Kidney capillary endothelial cell (primary cell): ENCODE measurements around the gene DGKD.

Source experiments
- DNase-seq: peaks from one replicate; pipeline ENCODE4 v3.0.0-alpha.2; 2018; ENCODE audit warnings: low spot score

DGKD gene

DNA sequence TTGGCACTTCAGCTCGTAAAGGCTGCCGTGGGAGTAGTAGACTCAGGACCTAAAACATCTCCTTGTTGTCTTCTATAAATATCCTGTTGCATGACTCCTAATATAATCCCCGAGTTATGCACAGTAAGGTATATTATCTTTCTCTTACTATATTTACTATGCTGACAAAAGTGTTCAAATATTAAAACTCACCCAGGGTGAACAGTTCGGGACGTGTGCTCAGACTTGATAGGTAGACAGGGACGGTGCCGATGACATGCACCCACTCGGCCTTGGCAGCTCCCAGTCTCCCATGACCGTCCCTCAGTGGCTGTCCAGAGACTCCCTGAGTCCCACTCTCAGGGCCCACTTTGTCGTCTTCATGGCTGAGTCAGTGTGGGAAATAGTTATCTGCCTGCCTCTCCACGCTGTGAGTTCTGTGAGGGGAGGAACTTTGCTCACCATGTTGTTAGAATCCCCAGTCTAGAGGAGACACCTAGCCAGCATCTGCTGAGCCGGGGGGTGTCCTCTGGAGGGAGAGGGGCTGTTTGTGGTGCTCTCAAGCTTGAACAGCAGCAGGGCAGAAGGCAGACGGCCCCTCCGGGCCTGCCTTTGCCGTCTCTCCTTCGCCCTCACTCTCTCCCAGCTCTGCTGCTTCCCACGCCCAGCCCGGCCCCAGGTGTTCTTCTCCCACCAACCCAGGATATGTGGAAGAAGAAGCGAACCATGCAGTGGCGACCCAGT lies 75.0 kb downstream of the DGKD start:
- DNase-seq: no peak

DNA sequence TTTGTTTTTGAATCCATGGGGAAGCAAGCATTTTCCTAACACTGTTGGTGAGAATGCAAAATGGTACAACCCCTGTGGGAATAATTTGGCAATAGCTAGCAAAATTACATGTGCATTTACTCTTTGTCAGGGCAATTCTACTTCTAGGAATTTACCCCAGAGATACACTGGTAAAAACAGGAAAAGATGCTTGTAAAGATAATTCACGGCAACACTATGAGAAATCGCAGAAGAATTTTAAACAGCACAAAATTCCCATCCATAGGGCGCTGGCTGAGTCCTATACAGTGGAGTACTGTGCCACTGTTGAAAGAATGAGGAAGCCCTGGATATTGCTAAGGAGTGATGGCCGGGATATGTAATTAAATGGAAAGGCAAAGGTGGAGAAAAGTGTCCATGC lies 75.8 kb downstream of the DGKD start:
- DNase-seq: no peak

DNA sequence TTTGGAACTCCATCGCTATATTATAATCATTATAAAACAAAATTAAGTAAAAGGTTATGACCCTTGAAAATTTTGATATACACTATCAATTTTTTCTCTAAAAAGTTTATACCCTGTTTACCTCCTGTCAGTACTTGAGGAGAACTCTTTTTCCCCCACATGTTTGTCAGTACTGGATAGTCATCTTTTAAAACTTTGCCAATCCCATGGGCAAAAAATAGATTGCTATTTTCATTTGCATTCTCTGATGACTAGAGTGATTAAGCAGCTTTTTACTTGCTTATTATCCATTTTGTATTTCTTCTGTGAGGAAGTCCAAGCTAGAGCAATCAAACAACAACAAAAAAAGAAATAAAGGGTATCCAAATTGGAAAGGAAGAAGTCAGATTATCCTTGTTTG lies 76.4 kb downstream of the DGKD start:
- DNase-seq: no peak

DNA sequence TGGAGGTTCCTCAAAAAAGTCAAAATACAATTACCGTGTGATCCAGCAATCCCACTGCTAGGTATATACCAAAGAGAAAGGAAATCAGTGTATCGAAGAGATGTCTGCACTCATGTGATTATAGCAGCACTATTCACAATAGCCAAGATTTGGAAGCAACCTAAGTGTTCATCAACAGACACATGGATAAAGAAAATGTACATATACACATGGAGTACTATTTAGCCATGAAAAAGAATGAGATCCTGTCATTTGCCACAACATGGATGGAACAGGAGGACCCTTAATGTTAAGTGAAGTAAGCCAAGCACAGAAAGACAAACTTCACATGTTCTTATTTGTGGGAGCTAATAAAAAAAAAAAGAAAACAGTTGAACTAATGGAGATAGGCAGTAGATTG lies 78.7 kb downstream of the DGKD start:
- no peak for DNase-seq

DNA sequence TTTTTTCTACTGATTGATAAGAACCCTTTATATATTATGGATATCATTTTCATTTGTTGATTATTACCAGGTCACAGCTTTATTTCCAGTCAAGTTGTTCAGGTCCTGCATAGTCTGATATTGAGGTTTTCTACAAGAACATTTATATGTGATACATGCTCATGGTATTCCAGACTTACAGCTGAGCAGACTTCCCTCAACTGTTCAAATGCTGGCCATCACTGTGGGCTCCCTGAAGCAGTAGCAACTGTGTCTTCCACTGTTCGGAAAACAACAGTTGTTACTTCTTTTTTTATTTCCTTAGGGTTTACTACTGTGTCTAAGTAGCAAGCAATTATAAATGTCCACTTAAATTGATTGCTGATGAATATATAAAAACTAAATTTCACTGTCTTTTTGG lies 79.5 kb downstream of the DGKD start:
- DNase-seq: no peak

DNA sequence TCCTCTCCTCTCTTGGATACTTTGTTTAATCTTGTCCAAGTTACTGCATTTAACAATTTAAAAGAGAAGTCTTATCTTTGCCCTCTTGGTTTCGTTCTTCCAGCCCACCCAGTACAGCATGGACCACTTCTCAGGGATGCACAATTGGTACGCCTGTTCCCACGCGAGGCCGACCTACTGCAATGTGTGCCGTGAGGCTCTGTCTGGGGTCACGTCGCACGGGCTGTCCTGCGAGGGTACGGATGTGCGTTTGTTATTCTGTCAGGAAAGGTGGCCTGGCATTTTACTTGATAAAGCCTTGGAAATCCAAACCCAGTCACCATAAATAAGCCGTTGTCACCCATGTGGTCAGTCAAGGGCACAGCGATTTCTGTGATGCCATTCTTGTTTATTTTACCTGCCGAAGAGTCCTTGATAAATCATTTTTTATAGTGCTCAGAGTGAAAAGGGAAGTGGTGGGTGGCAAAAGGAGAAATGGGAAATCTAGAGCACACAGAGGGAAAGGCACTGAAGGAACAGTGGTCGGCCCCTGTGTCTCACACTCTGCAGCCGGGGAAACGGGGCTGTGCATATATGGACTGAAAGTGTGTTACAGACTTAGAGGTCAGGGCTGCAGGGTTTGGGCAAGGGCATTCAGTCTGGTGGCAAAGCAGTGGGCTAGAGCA lies 80.5 kb downstream of the DGKD start:
- no peak for DNase-seq

DNA sequence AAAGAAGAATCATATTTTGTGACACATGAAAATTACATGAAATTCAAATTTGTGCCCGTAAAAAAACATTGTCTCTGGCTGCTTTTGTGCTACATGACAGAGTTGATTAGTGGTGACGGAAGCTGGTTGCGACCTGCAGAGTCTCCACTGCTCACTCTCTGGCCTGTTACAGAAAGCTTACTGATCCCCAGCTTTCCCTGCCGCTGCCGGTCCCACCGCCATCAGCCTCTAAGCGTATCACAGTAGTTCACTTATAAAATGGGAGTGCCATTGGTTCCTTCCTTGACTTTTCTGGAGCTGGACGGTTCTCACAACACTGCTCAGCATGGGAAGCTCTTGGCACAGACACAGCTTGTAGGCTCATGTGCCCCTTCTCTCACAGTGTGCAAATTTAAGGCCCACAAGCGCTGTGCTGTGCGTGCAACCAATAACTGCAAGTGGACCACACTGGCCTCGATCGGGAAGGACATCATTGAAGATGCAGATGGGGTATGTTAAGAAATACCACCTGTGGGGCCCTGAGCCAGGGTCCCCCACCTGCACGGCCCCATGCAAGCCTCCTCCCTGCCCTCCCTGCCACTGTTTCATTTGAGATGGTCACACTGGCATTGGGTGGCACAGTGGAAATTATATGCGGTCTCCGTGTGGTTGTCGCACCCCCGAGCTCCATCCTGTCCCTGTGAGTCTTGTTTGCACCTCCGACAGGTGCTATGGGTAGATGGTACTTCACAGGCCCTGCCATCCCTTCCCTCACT lies 81.3 kb downstream of the DGKD start:
- DNase-seq: no peak

DNA sequence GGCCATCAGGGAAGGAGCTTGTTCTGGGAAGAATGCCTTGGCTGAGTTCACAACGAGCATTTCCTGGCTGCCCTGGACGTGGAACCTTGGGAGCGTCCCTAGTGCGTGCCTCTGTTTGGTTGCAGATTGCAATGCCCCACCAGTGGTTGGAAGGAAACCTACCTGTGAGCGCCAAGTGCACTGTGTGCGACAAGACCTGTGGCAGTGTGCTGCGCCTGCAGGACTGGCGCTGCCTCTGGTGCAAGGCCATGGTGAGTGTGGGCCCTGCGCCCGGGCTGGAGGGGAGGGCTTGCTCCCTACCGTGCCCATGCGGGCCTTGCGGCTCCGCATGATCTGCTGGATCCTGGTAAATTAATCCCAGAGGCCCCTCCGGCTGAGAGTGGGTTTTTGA lies 81.9 kb downstream of the DGKD start:
- no peak for DNase-seq

DNA sequence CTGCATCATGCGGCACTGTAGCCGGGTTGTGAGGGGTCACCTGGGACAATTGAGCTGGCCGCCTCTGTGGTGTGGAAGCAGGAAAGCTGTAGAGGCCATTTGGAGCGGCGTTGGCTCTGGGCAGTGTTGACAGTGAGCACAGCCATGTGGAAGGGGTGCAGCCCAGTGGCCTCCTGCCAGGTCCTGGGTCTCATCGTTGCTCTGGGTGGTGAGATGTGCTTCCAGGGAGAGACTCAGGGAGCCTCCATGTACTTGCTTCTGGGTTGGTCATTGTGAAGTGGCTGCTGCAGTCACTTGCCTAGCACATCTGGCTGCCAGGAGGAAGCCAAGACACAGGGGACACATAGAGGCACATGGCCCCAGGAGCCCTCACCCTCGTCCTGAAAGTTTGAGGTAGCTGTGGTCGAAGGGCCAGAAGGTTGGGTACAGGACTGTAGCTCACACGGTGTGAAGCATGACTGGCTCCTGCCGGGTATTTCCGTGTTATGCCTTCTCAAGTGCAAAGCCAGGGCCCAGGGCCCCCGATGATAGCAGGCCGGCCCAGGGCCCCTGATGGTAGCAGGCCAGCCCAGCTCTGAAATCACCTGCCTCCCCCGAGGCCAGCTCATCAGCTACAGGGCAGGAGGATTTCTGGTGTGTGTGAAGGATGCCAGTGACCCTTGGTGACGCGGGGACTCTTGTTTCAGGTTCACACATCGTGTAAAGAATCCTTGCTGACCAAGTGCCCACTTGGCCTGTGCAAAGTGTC lies 82.6 kb downstream of the DGKD start:
- DNase-seq: no peak

DNA sequence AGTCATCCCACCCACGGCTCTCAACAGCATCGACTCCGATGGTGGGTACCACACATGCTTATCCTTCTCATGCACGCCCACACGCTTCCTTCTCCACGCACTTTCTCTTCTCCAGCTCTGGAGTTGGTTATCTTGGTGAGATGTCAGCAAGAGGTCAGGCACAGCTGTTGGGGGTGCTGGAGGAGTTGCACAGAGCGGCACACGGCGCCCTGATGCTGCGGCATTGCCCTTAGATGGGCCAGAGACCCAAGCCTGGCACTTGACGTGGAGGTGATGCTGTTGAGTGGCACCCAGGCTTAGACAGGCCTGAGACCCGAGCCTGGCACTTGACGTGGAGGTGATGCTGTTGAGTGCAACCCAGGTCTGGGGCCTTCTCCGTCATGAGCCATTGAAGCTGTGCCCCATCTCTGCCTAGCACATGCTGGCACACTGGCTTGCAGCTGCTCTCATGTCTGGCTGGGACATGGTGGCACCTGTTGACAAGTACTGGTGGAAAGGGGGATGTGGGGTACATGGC lies 83.2 kb downstream of the DGKD start:
- no peak for DNase-seq

DNA sequence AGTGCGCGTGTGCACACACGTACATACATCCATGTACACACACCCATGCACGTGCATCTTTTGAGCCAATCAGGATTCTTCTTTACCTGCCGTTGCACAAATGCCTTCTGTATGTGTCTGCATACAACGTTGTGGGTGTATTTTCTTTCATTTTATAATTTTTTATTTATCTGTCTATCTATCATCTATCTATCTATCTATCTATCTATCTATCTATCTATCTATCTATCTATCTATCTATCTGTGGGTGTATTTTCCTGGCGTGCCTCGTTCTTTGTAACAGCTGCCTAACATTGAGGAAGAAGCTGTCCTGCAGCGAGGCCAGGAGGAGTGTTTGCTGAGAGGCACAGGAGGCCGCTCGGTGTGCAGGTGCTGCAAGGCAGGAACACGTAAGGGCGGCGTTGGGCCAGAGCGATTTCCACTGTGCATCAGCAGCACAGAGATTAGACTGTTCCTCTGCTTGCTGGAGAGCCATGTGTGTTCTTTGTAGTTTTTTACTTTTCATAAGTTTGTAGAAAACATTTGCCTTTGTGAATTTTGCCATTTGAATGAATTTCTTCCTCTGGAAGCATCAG lies 84.4 kb downstream of the DGKD start:
- DNase-seq: no peak

DNA sequence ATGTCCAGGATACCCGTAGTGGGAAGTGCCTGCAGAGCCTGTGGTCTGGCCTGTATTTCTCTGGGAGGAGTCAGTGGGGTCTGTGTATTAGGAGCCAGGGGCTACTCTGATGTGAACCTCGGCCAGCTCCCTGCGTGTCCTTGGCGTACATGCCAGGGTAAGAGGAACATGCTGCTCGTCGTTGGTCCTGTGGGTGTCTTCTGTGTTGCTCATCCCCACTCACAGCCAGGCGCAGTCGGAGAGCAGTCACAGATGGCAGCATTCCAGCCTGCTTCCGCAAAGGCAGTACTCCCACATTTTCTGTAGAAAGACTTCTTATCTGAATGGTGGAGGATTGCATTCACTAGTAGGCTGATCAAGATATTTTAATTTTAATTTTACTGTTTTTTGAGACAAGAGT lies 84.9 kb downstream of the DGKD start:
- DNase-seq: no peak

DNA sequence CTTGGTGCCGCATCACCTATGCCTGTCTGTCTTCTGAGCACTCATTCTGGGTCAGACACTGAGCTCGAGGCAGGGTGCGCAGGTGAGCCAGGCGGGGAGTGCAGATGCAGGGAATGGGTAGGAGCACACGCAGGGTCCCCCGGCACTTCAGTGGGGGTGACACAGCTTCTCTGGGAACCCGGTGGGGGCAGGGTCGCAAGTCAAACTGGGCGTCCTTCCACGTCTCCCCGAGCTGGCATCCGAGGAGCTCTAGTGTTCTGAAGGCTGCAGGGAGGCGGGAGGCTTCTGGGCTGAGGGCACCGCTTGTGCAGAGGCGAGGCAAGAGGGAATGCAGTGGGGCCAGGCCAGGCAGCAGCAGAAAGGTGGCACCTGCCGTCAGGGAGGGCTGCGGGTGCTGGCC lies 86.0 kb downstream of the DGKD start:
- no peak for DNase-seq

DNA sequence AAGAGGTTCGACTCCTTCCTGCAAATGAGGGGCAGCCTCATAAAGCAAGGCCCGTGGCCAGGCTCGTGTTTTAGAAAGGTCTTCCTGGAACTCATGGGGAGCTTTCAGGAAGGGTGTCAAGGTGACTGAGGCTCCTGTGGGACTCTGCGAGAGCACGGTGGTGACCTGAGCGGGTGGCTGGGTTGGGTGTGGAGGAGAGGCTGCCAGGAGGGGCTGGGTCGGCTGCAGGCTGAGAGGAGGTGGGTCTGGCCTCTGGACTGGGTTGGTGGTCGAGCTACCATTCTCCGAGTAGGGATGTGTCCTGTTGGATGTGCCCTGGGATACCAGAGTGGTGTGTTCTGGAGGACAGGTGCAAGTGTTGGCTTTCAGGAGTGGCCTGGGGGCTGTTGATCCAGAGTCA lies 86.4 kb downstream of the DGKD start:
- no peak for DNase-seq

DNA sequence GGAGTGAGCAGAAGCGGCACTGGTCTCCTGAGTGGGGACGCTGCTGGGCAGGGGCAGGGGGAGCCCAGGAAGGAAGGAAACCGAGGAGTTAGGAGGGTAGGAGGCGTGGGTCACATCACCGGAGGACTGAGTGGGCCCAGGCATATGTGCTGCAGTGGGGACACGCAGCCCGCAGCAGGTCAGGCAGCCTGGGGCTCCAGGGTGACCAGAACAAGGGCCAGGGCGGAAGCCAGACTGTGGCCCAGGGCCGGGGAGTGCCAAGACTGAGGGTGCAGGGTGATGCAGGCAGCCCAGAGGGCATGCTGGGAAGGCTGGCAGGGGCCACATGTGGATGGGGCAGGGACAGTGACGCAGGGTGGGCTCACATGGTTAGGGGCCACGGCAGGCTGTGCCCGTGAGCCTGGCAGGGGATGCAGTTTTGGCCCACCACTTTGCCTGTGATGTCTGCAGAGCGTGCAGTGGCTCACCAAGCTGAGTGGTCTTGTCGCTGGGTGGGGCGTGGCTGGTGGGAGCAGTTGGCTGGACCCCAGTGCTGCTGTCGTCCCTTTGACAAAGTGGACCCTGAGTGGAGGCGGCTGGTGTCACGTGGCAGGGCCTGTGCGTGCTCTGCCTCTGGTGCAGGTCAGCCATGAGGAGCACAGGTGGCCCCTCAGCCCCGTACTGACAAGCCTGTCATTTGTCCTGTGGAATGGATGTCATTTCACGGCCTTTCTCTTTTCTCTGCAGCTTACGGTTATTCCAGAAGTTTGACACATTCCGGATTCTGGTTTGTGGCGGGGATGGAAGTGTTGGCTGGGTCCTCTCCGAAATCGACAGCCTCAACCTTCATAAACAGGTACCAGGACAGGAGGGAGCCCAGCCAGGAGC lies 87.1 kb downstream of the DGKD start:
- no peak for DNase-seq

DNA sequence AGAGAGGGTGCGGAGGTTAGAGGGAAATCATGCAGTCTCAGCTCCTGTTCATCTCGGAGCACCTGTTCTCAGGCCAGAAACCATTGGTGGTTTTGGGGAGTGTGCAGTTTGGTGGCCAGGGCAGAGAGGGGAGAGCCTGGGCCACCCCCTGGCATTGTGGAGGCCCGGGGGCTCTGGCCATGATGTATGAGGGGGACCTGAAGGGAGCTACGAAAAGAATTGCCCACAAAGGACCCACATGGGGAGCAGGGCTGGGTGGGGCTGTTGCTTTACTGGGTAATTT lies 87.7 kb downstream of the DGKD start:
- DNase-seq: no peak

DNA sequence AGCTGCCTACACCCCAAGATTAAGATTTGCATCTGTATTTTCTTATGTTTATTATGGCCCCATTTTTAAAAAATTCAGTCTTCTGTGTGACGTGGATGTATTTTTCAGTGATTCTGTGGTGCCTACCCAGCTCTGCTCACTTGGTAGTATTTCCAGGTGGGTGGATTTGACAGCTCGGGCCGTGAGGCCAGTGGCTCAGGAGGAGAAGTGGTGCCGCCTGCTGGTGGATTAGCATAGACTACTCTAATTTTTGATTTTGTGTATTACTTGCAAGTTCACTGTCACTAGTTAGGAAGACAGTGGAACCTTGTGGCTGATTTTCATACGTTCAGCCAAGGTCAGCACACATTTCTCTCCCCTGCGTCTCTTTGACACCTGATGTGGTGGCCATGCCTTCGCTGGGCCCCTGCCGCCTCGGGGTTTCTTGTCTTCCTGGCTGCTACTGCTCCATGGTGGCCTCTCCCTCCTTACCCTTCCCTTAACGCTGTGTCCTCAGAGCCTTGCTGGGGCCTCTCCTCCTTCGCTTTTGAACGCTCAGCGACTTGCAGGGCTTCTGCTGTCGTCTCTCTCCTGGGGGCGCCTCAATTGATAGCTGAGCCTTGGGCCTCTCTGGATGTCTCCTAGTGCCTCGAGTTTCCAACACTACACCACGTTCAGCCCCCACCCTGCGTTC lies 89.4 kb downstream of the DGKD start:
- peak; percentile 69 for DNase-seq

DNA sequence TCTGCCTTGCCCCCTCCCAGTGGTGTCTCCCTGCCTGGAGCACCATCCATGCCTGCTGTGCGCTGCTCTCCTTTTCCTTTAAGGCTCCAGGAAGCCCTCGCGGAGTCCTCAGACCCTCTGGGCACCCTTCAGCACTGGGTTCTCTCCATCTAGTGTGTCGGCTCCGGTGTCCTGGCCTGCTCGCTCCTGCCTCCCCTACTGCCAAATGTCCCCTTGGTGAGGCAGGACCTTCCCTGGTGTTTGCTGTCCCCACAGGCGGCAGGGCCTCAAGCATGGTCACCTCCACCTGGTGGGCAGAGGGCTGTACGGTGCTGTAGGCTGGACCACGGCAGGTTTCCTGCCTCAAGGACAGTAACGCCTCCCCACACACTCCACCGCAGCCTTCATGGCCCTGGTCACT lies 90.2 kb downstream of the DGKD start:
- DNase-seq: no peak

DNA sequence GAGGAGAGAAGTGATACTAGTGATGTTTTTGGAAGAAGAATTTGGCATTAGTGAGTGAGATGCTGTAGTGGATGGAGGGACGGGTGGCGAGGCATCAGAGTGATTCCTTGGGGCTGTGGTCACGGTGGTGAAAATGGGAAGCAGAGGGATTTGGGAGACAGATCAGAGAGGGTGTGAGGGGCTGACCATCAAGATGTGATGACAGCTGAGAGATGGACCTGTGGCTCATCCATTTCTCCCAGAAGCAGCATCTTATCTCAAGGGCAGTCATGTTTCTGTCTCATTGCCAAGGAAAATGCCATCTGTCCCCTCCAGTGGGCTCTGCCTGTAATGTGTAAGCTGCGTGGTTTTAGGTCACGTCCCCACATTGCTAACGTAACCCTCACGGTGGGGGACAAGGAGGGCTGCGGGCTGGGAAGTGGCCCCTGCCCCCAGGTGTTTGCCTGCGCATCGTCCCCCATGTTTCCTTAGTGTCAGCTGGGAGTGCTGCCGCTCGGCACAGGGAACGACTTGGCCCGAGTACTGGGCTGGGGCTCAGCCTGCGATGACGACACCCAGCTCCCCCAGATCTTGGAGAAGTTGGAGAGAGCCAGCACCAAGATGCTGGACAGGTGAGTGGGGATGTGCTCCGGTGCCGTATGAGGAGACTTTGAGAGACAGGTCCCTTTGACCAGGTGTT lies 91.0 kb downstream of the DGKD start:
- no peak for DNase-seq

DNA sequence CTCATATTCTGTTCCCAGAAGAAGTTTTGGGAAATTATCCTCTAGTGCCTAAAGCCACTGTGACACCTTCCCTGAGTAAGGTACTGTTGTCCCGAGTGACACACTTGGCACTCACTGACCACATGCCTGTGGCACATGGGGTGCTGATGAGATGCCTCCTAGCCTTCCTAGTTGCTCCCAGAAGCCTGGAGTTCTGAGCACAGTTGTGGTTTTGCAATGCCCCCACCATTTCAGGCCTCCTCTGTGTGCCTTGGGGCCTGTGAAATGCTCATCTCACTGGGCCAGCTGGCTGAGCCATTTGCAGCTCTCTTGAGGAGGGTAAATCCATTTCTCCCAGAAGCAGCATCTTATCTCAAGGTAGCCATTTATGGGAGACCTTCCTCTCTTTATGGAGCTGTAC lies 91.8 kb downstream of the DGKD start:
- DNase-seq: no peak
